HEK293 (cell line): ENCODE measurements around the gene SLC22A16.

Experiments used
- CTCF ChIA-PET: fragments of 350-600 bp; formaldehyde crosslinking; extraction: SDS; loops from one replicate; lab custom pipeline; 2021; ENCODE audit warnings: antibody characterized with exemption; lab: Yijun Ruan, JAX
- POLR2A ChIA-PET: fragments of 300-600 bp; formaldehyde crosslinking; extraction: SDS; loops from one replicate; lab custom pipeline; 2020; ENCODE audit warnings: antibody characterized with exemption, inconsistent platforms; lab: Yijun Ruan, JAX
- H3K27ac ChIP-seq: fragments of 200-500 bp; sonication (Bioruptor generic); 2 replicates; pipeline ENCODE4 v1.5.1; 2014; ENCODE audit warnings: low read depth, low read length, control low read depth, inconsistent platforms; ENCODE audit errors: extremely low read depth
- H3K36me3 ChIP-seq, 2 experiments: fragments of 200-500 bp in 1 of 2; sonication (Bioruptor generic) in 1 of 2; 1 replicate in 1 of 2; 2 replicates in 1 of 2; pipeline ENCODE4 v1.5.1; 2014 to 2017; ENCODE audit warnings: inconsistent platforms in 2 of 2, low read length in 2 of 2; ENCODE audit not compliant: control insufficient read depth in 2 of 2, insufficient read depth in 1 of 2
- H3K4me1 ChIP-seq: fragments of 200-500 bp; sonication (Bioruptor generic); 2 replicates; pipeline ENCODE4 v1.5.1; 2014; ENCODE audit warnings: mild to moderate bottlenecking, low read length, inconsistent platforms; ENCODE audit not compliant: control insufficient read depth, insufficient read depth
- H3K4me3 ChIP-seq: 2 replicates; pipeline ENCODE4 v1.5.1; 2011; ENCODE audit warnings: low read depth, mild to moderate bottlenecking, control low read depth, low read length, moderate library complexity
- H3K9me3 ChIP-seq: fragments of 200-500 bp; sonication (Bioruptor generic); 2 replicates; pipeline ENCODE4 v1.5.1; 2014; ENCODE audit warnings: low read depth, low read length, inconsistent platforms; ENCODE audit not compliant: control insufficient read depth, insufficient read depth
- BCL11B ChIP-seq: fragments of 450-650 bp; formaldehyde crosslinking; IDR thresholded peaks from 2 replicates; pipeline ENCODE4 v1.5.1; 2016; ENCODE audit warnings: low read depth, missing biosample characterization, missing genetic modification characterization
- GLIS1 ChIP-seq: fragments of 450-650 bp; formaldehyde crosslinking; IDR thresholded peaks from 2 replicates; pipeline ENCODE4 v1.5.1; 2016; ENCODE audit warnings: missing biosample characterization, missing genetic modification characterization
- OVOL3 ChIP-seq: fragments of 450-650 bp; formaldehyde crosslinking; IDR thresholded peaks from 2 replicates; pipeline ENCODE4 v1.5.1; 2016; ENCODE audit warnings: missing biosample characterization, missing genetic modification characterization
- PATZ1 ChIP-seq: fragments of 450-650 bp; formaldehyde crosslinking; IDR thresholded peaks from 2 replicates; pipeline ENCODE4 v1.5.1; 2016; ENCODE audit warnings: missing biosample characterization, missing genetic modification characterization
- SALL2 ChIP-seq: fragments of 450-650 bp; formaldehyde crosslinking; IDR thresholded peaks from 2 replicates; pipeline ENCODE4 v1.5.0; 2017; ENCODE audit warnings: missing biosample characterization, mild to moderate bottlenecking, missing genetic modification characterization, borderline replicate concordance
- SP2 ChIP-seq: fragments of 450-650 bp; formaldehyde crosslinking; IDR thresholded peaks from 2 replicates; pipeline ENCODE4 v1.5.1; 2016; ENCODE audit warnings: missing biosample characterization, missing genetic modification characterization
- SP7 ChIP-seq: fragments of 450-650 bp; formaldehyde crosslinking; IDR thresholded peaks from 2 replicates; pipeline ENCODE4 v1.5.1; 2016; ENCODE audit warnings: missing biosample characterization, missing genetic modification characterization
- TSHZ1 ChIP-seq: fragments of 450-650 bp; formaldehyde crosslinking; IDR thresholded peaks from 2 replicates; pipeline ENCODE4 v1.5.1; 2016; ENCODE audit warnings: missing biosample characterization, missing genetic modification characterization, borderline replicate concordance
- ZEB2 ChIP-seq: fragments of 450-650 bp; formaldehyde crosslinking; IDR thresholded peaks from 2 replicates; pipeline ENCODE4 v1.5.1; 2016; ENCODE audit warnings: missing biosample characterization, missing genetic modification characterization
- ZFP69B ChIP-seq: fragments of 450-650 bp; formaldehyde crosslinking; IDR thresholded peaks from 2 replicates; pipeline ENCODE4 v1.5.1; 2016; ENCODE audit warnings: missing biosample characterization, missing genetic modification characterization
- ZNF16 ChIP-seq: fragments of 450-650 bp; formaldehyde crosslinking; IDR thresholded peaks from 2 replicates; pipeline ENCODE4 v1.5.1; 2016; ENCODE audit warnings: low read depth, missing biosample characterization, missing genetic modification characterization
- ZNF341 ChIP-seq: fragments of 450-650 bp; formaldehyde crosslinking; IDR thresholded peaks from 2 replicates; pipeline ENCODE4; 2016; ENCODE audit warnings: low read depth, missing biosample characterization, missing genetic modification characterization
- ZNF354C ChIP-seq: fragments of 450-650 bp; formaldehyde crosslinking; IDR thresholded peaks from 2 replicates; pipeline ENCODE4 v1.5.1; 2016; ENCODE audit warnings: missing biosample characterization, missing genetic modification characterization, low read depth, borderline replicate concordance
- ZNF48 ChIP-seq: fragments of 450-650 bp; formaldehyde crosslinking; IDR thresholded peaks from 2 replicates; pipeline ENCODE4 v1.5.1; 2016; ENCODE audit warnings: missing biosample characterization, missing genetic modification characterization
- ZNF513 ChIP-seq: fragments of 450-650 bp; IDR thresholded peaks from 2 replicates; pipeline ENCODE4 v1.5.1; 2018; ENCODE audit warnings: missing biosample characterization, missing genetic modification characterization
- ZNF580 ChIP-seq: fragments of 450-650 bp; formaldehyde crosslinking; IDR thresholded peaks from 2 replicates; pipeline ENCODE4 v1.5.1; 2016; ENCODE audit warnings: missing biosample characterization, missing genetic modification characterization
- ZNF660 ChIP-seq: fragments of 450-650 bp; IDR thresholded peaks from 2 replicates; pipeline ENCODE4 v1.5.1; 2018; ENCODE audit warnings: missing biosample characterization, mild to moderate bottlenecking, missing genetic modification characterization
- ZNF76 ChIP-seq: fragments of 450-650 bp; formaldehyde crosslinking; IDR thresholded peaks from 2 replicates; pipeline ENCODE4; 2016; ENCODE audit warnings: low read depth, missing biosample characterization, missing genetic modification characterization, borderline replicate concordance

SLC22A16 gene

GRCh38 chr6:110401585-110402176 lies 74.7 kb downstream of the SLC22A16 start:
- peak; percentile 88 for TF ChIP-seq ZNF660 (tag by site-specific recombination)
- no peak for TF ChIP-seq SP7 (tag by site-specific recombination)
- no peaks in the 10 kb centered on the region; the same call in 1 of the 2 replicates for H3K4me1 ChIP-seq
- ChIA-PET POLR2A (no interaction called here), CTCF (interaction anchor here (0.6 to 4.5 kb wide), 5 partner anchors 9 to 15 kb away, joined by 3 to 21 read pairs (median 3); no protein-coding TSS in a partner anchor)
- H3K36me3 ChIP-seq: no peaks in the 10 kb centered on the region
- H3K27ac ChIP-seq: no peak overlapping the region
- H3K9me3 ChIP-seq: no peaks in the 10 kb centered on the region
- no peak overlapping the region for H3K4me3 ChIP-seq

GRCh38 chr6:110400208-110400607 lies 76.2 kb downstream of the SLC22A16 start:
- Histone ChIP-seq H3K4me1 (no peaks in the 10 kb centered on the region; the same call in 1 of the 2 replicates), H3K36me3 (no peaks in the 10 kb centered on the region), H3K4me3 (no peak overlapping the region), H3K9me3 (no peaks in the 10 kb centered on the region), H3K27ac (no peak overlapping the region)
- CTCF ChIA-PET: interaction anchor here (1.4 kb wide), 1 partner anchor 9 kb away, joined by 4 read pairs; no protein-coding TSS in a partner anchor
- POLR2A ChIA-PET: no interaction called here
- TF ChIP-seq SP2 (tag by site-specific recombination) (no peak), ZNF341 (tag by site-specific recombination) (no peak), SALL2 (tag by site-specific recombination) (no peak), PATZ1 (no peak), OVOL3 (tag by site-specific recombination) (no peak), BCL11B (tag by site-specific recombination) (no peak), ZFP69B (tag by site-specific recombination) (no peak), TSHZ1 (no peak), ZNF16 (tag by site-specific recombination) (no peak), ZNF660 (tag by site-specific recombination) (no peak), ZNF580 (tag by site-specific recombination) (no peak), ZNF76 (tag by site-specific recombination) (no peak), ZEB2 (no peak), ZNF513 (tag by site-specific recombination) (no peak), ZNF354C (no peak), GLIS1 (tag by site-specific recombination) (no peak), ZNF48 (no peak)
